Mesendoderm (in vitro differentiated cells): Measurements from ENCODE around the gene SLC26A11.

Source experiments
- DNase-seq: peaks from one replicate; pipeline ENCODE4 v3.0.0; 2013
- H2AK5ac ChIP-seq: 2 replicates; pipeline ENCODE4 v1.6.1; 2013; ENCODE audit warnings: low read length, inconsistent platforms
- H2BK120ac ChIP-seq: 2 replicates; pipeline ENCODE4 v1.6.1; 2013; ENCODE audit warnings: low read depth, mild to moderate bottlenecking, low read length, moderate library complexity, mixed read lengths
- H2BK15ac ChIP-seq: replicated peaks from 2 replicates; pipeline ENCODE4 v1.6.1; 2013; ENCODE audit warnings: low read depth, mild to moderate bottlenecking, moderate library complexity
- H2BK5ac ChIP-seq: 2 replicates; pipeline ENCODE4 v1.6.1; 2013; ENCODE audit warnings: low read length, inconsistent platforms
- H3K18ac ChIP-seq: 2 replicates; pipeline ENCODE4 v1.6.1; 2013; ENCODE audit warnings: mild to moderate bottlenecking, low read length, mixed read lengths
- H3K23ac ChIP-seq: one replicate; pipeline ENCODE4 v1.6.1; 2013; ENCODE audit warnings: low read length
- H3K27ac ChIP-seq: 2 replicates; pipeline ENCODE4 v1.5.1; 2013; ENCODE audit warnings: low read depth, mild to moderate bottlenecking, inconsistent platforms, low read length, moderate library complexity
- H3K27me3 ChIP-seq: 2 replicates; pipeline ENCODE4 v1.6.1; 2013; ENCODE audit warnings: low read length, control low read depth, mild to moderate bottlenecking, inconsistent platforms; ENCODE audit not compliant: insufficient read depth, poor library complexity
- H3K36me3 ChIP-seq: 2 replicates; pipeline ENCODE4 v1.6.1; 2013; ENCODE audit warnings: low read length, inconsistent platforms; ENCODE audit not compliant: control insufficient read depth, insufficient read depth
- H3K4ac ChIP-seq: one replicate; pipeline ENCODE4 v1.6.1; 2013; ENCODE audit warnings: low read depth, mild to moderate bottlenecking, low read length, moderate library complexity
- H3K4me1 ChIP-seq: 2 replicates; pipeline ENCODE4 v1.6.1; 2013; ENCODE audit warnings: low read depth, low read length, inconsistent platforms; ENCODE audit not compliant: control insufficient read depth
- H3K4me2 ChIP-seq: 2 replicates; pipeline ENCODE4 v1.6.1; 2013; ENCODE audit warnings: low read length
- H3K4me3 ChIP-seq: 2 replicates; pipeline ENCODE4 v1.5.1; 2013; ENCODE audit warnings: mild to moderate bottlenecking, low read length
- H3K56ac ChIP-seq: one replicate; pipeline ENCODE4 v1.6.1; 2013; ENCODE audit warnings: low read length
- H3K79me1 ChIP-seq: 2 replicates; pipeline ENCODE4 v1.6.1; 2013; ENCODE audit warnings: low read length, inconsistent platforms
- H3K79me2 ChIP-seq: 2 replicates; pipeline ENCODE4 v1.6.1; 2013; ENCODE audit warnings: mild to moderate bottlenecking, low read length; ENCODE audit not compliant: control insufficient read depth, insufficient read depth
- H3K9ac ChIP-seq: 2 replicates; pipeline ENCODE4 v1.6.1; 2013; ENCODE audit warnings: low read length, inconsistent platforms
- H4K5ac ChIP-seq: one replicate; pipeline ENCODE4 v1.6.1; 2013; ENCODE audit warnings: low read length
- H4K8ac ChIP-seq: one replicate; pipeline ENCODE4 v1.6.1; 2013; ENCODE audit warnings: low read depth, mild to moderate bottlenecking, control low read depth, low read length, moderate library complexity
- WGBS: extraction: QIAGEN DNeasy Blood & Tissue Kit; methylation state at CpG from one replicate; pipeline ENCODE4 v1.1.7; 2013; ENCODE audit warnings: low lambda C conversion rate, missing lambda C conversion rate; ENCODE audit not compliant: insufficient coverage; ENCODE audit errors: extremely low coverage; 5-methylcytosine and 5-hydroxymethylcytosine counted together

The SLC26A11 gene

DNA sequence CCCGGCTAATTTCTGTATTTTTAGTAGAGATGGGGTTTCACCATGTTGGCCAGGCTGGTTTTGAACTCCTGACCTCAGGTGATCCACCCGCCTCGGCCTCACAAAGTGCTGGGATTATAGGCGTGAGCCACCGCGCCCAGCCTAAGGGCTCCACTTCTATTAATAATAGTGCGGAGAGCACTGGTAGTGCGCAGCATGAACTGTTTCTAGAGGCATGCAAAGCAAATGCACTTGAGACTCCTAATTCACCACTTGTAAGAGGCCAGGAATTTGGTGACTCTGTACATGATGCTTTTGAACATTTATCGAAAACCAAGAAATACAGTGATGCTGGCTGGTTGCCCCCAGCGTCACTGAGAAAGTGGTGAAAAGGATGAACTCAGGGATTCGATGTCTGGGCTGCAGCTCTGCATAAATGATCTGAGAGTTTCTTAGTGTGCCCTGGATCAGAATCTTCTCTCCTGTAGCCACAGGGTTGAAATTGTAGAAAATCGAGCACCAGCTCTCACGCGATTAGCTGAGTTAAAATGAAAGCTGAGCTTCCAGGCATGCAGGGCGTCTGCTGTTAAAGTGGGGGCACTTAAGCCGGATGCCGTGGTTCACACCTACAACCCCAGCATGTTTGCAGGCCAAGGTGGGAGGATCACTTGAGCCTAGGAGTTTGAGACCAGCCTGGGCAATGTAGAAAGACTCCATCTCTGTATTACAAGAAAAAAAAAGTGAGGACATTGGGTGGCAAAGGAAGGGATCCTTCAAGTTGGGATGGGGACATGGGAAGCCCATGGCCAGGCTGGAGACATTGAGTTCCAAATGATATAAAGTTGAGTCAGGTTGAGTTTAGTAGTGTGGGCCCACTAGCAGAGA, 45.2 kb downstream of the SLC26A11 start:
- no peak overlapping the region for H3K56ac ChIP-seq
- H3K4me3 ChIP-seq: no peak overlapping the region
- H2BK15ac ChIP-seq: no peak overlapping the region
- H3K9ac ChIP-seq: no peak overlapping the region
- H2BK5ac ChIP-seq: no peak overlapping the region
- H2AK5ac ChIP-seq: no peak overlapping the region
- peaks cover 4% of the 10 kb centered on the region for H3K79me1 ChIP-seq
- no peak overlapping the region for H3K23ac ChIP-seq
- no peaks in the 10 kb centered on the region for H3K79me2 ChIP-seq
- H3K4ac ChIP-seq: no peak overlapping the region
- H3K36me3 ChIP-seq: no peaks in the 10 kb centered on the region
- no peak overlapping the region for H3K4me2 ChIP-seq
- no peak overlapping the region for H4K8ac ChIP-seq
- H2BK120ac ChIP-seq: no peak overlapping the region
- no peak overlapping the region for H3K27ac ChIP-seq
- no peak overlapping the region for H4K5ac ChIP-seq
- no peaks in the 10 kb centered on the region for H3K27me3 ChIP-seq
- H3K18ac ChIP-seq: no peak overlapping the region
- no peak for DNase-seq
- no CpG with 5 or more reads among the region's 17 CpGs for WGBS
- H3K4me1 ChIP-seq: peaks cover 9% of the 10 kb centered on the region

DNA sequence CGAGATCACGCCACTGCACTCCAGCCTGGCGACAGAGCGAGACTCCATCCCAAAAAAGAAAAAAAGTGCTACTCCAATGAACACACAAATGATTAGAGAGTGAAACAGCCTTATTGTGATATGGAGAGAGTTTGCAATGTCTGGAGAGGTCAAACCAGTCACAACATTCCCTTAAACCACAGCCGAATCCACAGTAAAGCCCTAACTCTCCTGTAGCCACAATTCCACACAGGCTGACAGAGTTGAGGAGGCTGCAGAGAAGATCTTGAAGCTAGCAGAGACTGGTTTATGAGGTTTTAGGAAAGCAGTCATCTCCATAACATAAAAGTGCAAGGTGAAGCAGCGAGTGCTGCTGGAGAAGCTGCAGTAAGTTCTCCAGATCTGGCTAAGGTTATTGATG, 47.2 kb downstream of the SLC26A11 start:
- no peaks in the 10 kb centered on the region for H3K79me2 ChIP-seq

GRCh38 chr17:80268427-80268826, 48.2 kb downstream of the SLC26A11 start:
- Histone ChIP-seq H2AK5ac (no peak overlapping the region), H3K27me3 (no peaks in the 10 kb centered on the region), H3K79me2 (no peaks in the 10 kb centered on the region), H3K23ac (no peak overlapping the region), H3K79me1 (no peaks in the 10 kb centered on the region), H3K9ac (no peak overlapping the region), H3K4me1 (peaks cover 7% of the 10 kb centered on the region), H3K4me2 (no peak overlapping the region), H2BK120ac (no peak overlapping the region), H3K56ac (no peak overlapping the region), H4K8ac (no peak overlapping the region), H2BK15ac (no peak overlapping the region), H3K27ac (no peak overlapping the region), H3K4ac (no peak overlapping the region), H4K5ac (no peak overlapping the region), H3K36me3 (no peaks in the 10 kb centered on the region), H3K18ac (no peak overlapping the region), H3K4me3 (no peak overlapping the region), H2BK5ac (no peak overlapping the region)
- no CpG with 5 or more reads among the region's 4 CpGs for WGBS
- DNase-seq: no peak

More for the DNA sequence above, 47.2 kb downstream of the SLC26A11 start:
- H3K56ac ChIP-seq: no peak overlapping the region
- H3K4ac ChIP-seq: no peak overlapping the region
- H3K18ac ChIP-seq: no peak overlapping the region
- H3K27ac ChIP-seq: no peak overlapping the region
- no peak overlapping the region for H3K23ac ChIP-seq
- no peaks in the 10 kb centered on the region for H3K79me1 ChIP-seq
- no peak for DNase-seq
- H3K4me2 ChIP-seq: no peak overlapping the region
- no peak overlapping the region for H2BK120ac ChIP-seq
- no peak overlapping the region for H3K4me3 ChIP-seq
- no peak overlapping the region for H2BK5ac ChIP-seq
- H3K27me3 ChIP-seq: no peaks in the 10 kb centered on the region
- no peak overlapping the region for H2AK5ac ChIP-seq
- peaks cover 7% of the 10 kb centered on the region for H3K4me1 ChIP-seq
- H2BK15ac ChIP-seq: no peak overlapping the region
- no peak overlapping the region for H4K8ac ChIP-seq
- H4K5ac ChIP-seq: no peak overlapping the region
- WGBS: no CpG with 5 or more reads among the region's 6 CpGs
- no peak overlapping the region for H3K9ac ChIP-seq
- no peaks in the 10 kb centered on the region for H3K36me3 ChIP-seq

- Histone ChIP-seq H3K79me1 (no peaks in the 10 kb centered on the region), H3K27ac (no peak overlapping the region), H3K4ac (no peak overlapping the region), H3K23ac (no peak overlapping the region), H4K8ac (no peak overlapping the region), H2AK5ac (no peak overlapping the region), H2BK120ac (no peak overlapping the region), H3K4me1 (peaks cover 7% of the 10 kb centered on the region), H2BK15ac (no peak overlapping the region), H3K18ac (no peak overlapping the region), H3K36me3 (no peaks in the 10 kb centered on the region), H3K4me3 (no peak overlapping the region), H3K79me2 (no peaks in the 10 kb centered on the region), H3K9ac (no peak overlapping the region), H2BK5ac (no peak overlapping the region), H3K27me3 (no peaks in the 10 kb centered on the region), H4K5ac (no peak overlapping the region), H3K4me2 (no peak overlapping the region), H3K56ac (no peak overlapping the region)
- no peak for DNase-seq
- WGBS: 100% methylated on average over 2 of the region's 2 CpGs
These were observed 49.2 kb downstream of the SLC26A11 start for GRCh38 chr17:80269405-80269807.

DNA sequence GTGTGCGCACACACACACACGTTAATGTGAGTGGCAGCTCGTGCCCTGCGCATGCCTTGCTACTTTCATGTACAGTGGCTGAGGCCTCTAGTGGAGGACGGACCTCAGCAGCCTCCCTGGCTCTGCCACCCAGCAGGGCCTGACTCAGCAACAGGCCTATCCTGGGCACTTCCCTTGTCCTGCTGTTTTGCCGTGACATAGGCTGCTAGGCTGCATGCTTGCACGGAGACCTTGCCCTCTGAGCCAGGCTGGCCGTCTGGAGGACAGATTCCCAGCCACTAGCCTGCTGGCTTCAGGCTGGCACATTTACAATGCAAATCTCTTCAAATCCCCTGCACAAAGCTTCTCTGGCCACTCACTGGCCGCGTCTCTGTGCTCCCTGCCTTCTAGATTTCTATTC, 49.9 kb downstream of the SLC26A11 start:
- Histone ChIP-seq H3K18ac (no peak overlapping the region), H3K27me3 (no peaks in the 10 kb centered on the region), H2BK120ac (no peak overlapping the region), H3K56ac (peak overlapping the region; percentile 83), H3K79me2 (no peaks in the 10 kb centered on the region), H4K8ac (no peak overlapping the region), H3K4me1 (peaks cover 7% of the 10 kb centered on the region), H3K27ac (peak overlapping the region; percentile 23), H3K4ac (no peak overlapping the region), H4K5ac (no peak overlapping the region), H3K4me3 (no peak overlapping the region), H3K36me3 (no peaks in the 10 kb centered on the region), H3K23ac (no peak overlapping the region), H2BK5ac (peak overlapping the region; percentile 49), H3K4me2 (no peak overlapping the region), H3K79me1 (no peaks in the 10 kb centered on the region), H3K9ac (peak overlapping the region; percentile 46), H2BK15ac (no peak overlapping the region), H2AK5ac (no peak overlapping the region)
- peak; percentile 89 for DNase-seq
- no CpG with 5 or more reads among the region's 10 CpGs for WGBS
